ENCODE data around the gene SST. TPM values are rescaled to one million over a fixed set of nuclear protein-coding genes. Genes with fewer than 3 reads are reported as not detected.

Gene SST
- total RNA-seq, 1 donor = not detected

- no peak for DNase-seq (ENCODE audit: low read depth in 2 of 3, low spot score in 2 of 3)
Measured at GRCh38 chr3:187636528-187636927, 33.7 kb downstream of the SST start.

GRCh38 chr3:187630404-187630803 is 39.8 kb downstream of the SST start:
- no peak for DNase-seq (ENCODE audit: low read depth in 2 of 3, low spot score in 2 of 3)

- no peak for DNase-seq (ENCODE audit: low read depth in 2 of 3, low spot score in 2 of 3)
Measured at GRCh38 chr3:187629711-187630110, 40.5 kb downstream of the SST start.

GRCh38 chr3:187628169-187628568 is 42.0 kb downstream of the SST start:
- no peak for DNase-seq (ENCODE audit: low read depth in 2 of 3, low spot score in 2 of 3)

GRCh38 chr3:187626581-187626980 is 43.6 kb downstream of the SST start:
- DNase-seq (ENCODE audit: low read depth in 2 of 3, low spot score in 2 of 3) = no peak

GRCh38 chr3:187624588-187624987 is 45.6 kb downstream of the SST start:
- DNase-seq (ENCODE audit: low read depth in 2 of 3, low spot score in 2 of 3) = no peak

GRCh38 chr3:187623285-187623814 is 46.8 kb downstream of the SST start:
- DNase-seq (ENCODE audit: low read depth in 2 of 3, low spot score in 2 of 3) = no peak

- no peak for DNase-seq (ENCODE audit: low read depth in 2 of 3, low spot score in 2 of 3)
Measured at GRCh38 chr3:187621881-187622280, 48.3 kb downstream of the SST start.

- no peak for DNase-seq (ENCODE audit: low read depth in 2 of 3, low spot score in 2 of 3)
Measured at GRCh38 chr3:187619461-187619860, 50.7 kb downstream of the SST start.

Other genes with a start within 250 kb of the SST start
- not detected for gene RTP2, start 32.2 kb upstream of the SST start, total RNA-seq
- gene BCL6, start 75.1 kb upstream of the SST start, total RNA-seq = 19.7 TPM